A549 (cell line): ENCODE measurements around the gene DNAJB1. TPM values are rescaled to one million over a fixed set of nuclear protein-coding genes. Genes with fewer than 3 reads are reported as not detected.

ENCODE experiments used
- ATAC-seq, 2 experiments: fragments of 200-7000 bp in 1 of 2; fragments of >200 bp in 1 of 2; cut with Nextera tagmentation in 1 of 2; cut with Tn5 transposase in 1 of 2; 3 replicates each; pipeline versions ENCODE4 v1.8.0 to v1.9.1; 2018 to 2020; ENCODE audit warnings: mild to moderate bottlenecking in 1 of 2, moderate library complexity in 1 of 2
- CTCF ChIA-PET: fragments of 300-600 bp; sonication (Branson Sonifier 250); formaldehyde crosslinking; extraction: SDS; loops from one replicate; lab custom pipeline; 2021; ENCODE audit warnings: antibody characterized with exemption, inconsistent platforms; lab: Yijun Ruan, JAX
- POLR2A ChIA-PET: fragments of 350-600 bp; formaldehyde crosslinking; extraction: SDS; loops from one replicate; lab custom pipeline; 2021; ENCODE audit warnings: antibody characterized with exemption, inconsistent platforms; lab: Yijun Ruan, JAX
- DNase-seq, 2 experiments: peaks; one replicate each; pipeline versions ENCODE4 v3.0.0 to v3.0.0-alpha.2; 2011 to 2016; ENCODE audit warnings: low read depth in 1 of 2, low spot score in 1 of 2
- FAIRE-seq: peaks from 2 replicates; lab custom pipeline; 2011; peaks lifted over from hg19 to GRCh38; lab: Jason Lieb, UNC
- H3K27ac ChIP-seq, 2 experiments: fragments of >200 bp; sonication (Bioruptor Twin); formaldehyde crosslinking; 3 replicates each; pipeline ENCODE4 v1.5.1; 2016 to 2017
- H3K4me1 ChIP-seq: fragments of >200 bp; sonication (Bioruptor Twin); formaldehyde crosslinking; 3 replicates; pipeline ENCODE4 v1.6.1; 2016
- H3K4me2 ChIP-seq: fragments of >200 bp; sonication (Bioruptor Twin); formaldehyde crosslinking; 3 replicates; pipeline ENCODE4 v1.6.1; 2016
- H3K4me3 ChIP-seq: fragments of >200 bp; sonication (Bioruptor Twin); formaldehyde crosslinking; 3 replicates; pipeline ENCODE4 v1.5.1; 2016
- H3K9me3 ChIP-seq: fragments of >200 bp; sonication (Bioruptor Twin); formaldehyde crosslinking; 3 replicates; pipeline ENCODE4 v1.6.1; 2016
- HDAC2 ChIP-seq: fragments of 200-600 bp; sonication (generic); IDR thresholded peaks from 2 replicates; pipeline ENCODE4 v1.6.1; 2016
- HES2 ChIP-seq: fragments of >200 bp; sonication (Bioruptor Twin); formaldehyde crosslinking; IDR thresholded peaks from 2 replicates; pipeline ENCODE4 v1.6.1; 2016
- HEYL ChIP-seq: fragments of 250-450 bp; sonication (Bioruptor Pico); IDR thresholded peaks from 2 replicates; pipeline ENCODE4 v1.8.0; 2021; ENCODE audit warnings: mild to moderate bottlenecking, moderate library complexity
- JUN ChIP-seq, 2 experiments: fragments of >200 bp; sonication (Bioruptor Twin); formaldehyde crosslinking; IDR thresholded peaks; 2 replicates in 1 of 2; 3 replicates in 1 of 2; pipeline ENCODE4 v1.6.1; 2016 to 2017
- MAFK ChIP-seq: fragments of 450-650 bp; IDR thresholded peaks from 2 replicates; pipeline ENCODE4 v1.6.1; 2014; ENCODE audit not compliant: partially characterized antibody
- MYC ChIP-seq: IDR thresholded peaks from 2 replicates; pipeline ENCODE4 v1.6.1; 2012; ENCODE audit warnings: mild to moderate bottlenecking, inconsistent platforms, low read length, improper control_type of control experiment, borderline replicate concordance
- NR3C1 ChIP-seq: fragments of >200 bp; sonication (Bioruptor Twin); formaldehyde crosslinking; IDR thresholded peaks from 3 replicates; pipeline ENCODE4 v1.6.1; 2017
- PBX3 ChIP-seq: IDR thresholded peaks from 2 replicates; pipeline ENCODE4 v1.6.1; 2012
- POLR2AphosphoS2 ChIP-seq: conservative IDR thresholded peaks from 2 replicates; pipeline ENCODE4 v1.6.1; 2012; ENCODE audit warnings: low read length, improper control_type of control experiment, inconsistent platforms
- SMC3 ChIP-seq: fragments of >200 bp; sonication (Bioruptor Twin); formaldehyde crosslinking; IDR thresholded peaks from 3 replicates; pipeline ENCODE4 v1.6.1; 2018; ENCODE audit warnings: inconsistent platforms
- WGBS: methylation state at CpG from one replicate; pipeline ENCODE4 v1.1.6; 2017; ENCODE audit errors: missing lambda C conversion rate; 5-methylcytosine and 5-hydroxymethylcytosine counted together
- polyA plus RNA-seq, 4 experiments: library from polyadenylated mRNA; depleted of rRNA in 3 of 4; stranded (reverse); fragments of >200 nt; fragmentation: RNase III in 1 of 4; extraction: RNeasy Plus Mini Kit Qiagen cat#74134 plus additional on column Dnase treatment in 1 of 4; gene quantifications; 2 replicates in 3 of 4; 3 replicates in 1 of 4; pipeline ENCODE4 v1.2.3, GENCODE V29; 2011 to 2017
- TF ChIP-seq, protein P1 (sequence below): fragments of 200-600 bp; sonication (generic); IDR thresholded peaks from 2 replicates; pipeline ENCODE4 v1.6.1; 2016; ENCODE audit warnings: antibody characterized with exemption, mild to moderate bottlenecking, moderate library complexity
- TF ChIP-seq, protein P2 (sequence below): fragments of 250-450 bp; sonication (Bioruptor Pico); IDR thresholded peaks from 2 replicates; pipeline ENCODE4 v1.5.0; 2020; ENCODE audit warnings: low read depth, mild to moderate bottlenecking, moderate library complexity
- TF ChIP-seq, protein P3 (sequence below): IDR thresholded peaks from 2 replicates; pipeline ENCODE4 v1.6.1; 2012; ENCODE audit warnings: low read depth, borderline replicate concordance

The DNAJB1 gene
- polyA plus RNA-seq, 2 of the 4 experiments (the other 2 are of a cell fraction): 124 to 128 TPM

DNA sequence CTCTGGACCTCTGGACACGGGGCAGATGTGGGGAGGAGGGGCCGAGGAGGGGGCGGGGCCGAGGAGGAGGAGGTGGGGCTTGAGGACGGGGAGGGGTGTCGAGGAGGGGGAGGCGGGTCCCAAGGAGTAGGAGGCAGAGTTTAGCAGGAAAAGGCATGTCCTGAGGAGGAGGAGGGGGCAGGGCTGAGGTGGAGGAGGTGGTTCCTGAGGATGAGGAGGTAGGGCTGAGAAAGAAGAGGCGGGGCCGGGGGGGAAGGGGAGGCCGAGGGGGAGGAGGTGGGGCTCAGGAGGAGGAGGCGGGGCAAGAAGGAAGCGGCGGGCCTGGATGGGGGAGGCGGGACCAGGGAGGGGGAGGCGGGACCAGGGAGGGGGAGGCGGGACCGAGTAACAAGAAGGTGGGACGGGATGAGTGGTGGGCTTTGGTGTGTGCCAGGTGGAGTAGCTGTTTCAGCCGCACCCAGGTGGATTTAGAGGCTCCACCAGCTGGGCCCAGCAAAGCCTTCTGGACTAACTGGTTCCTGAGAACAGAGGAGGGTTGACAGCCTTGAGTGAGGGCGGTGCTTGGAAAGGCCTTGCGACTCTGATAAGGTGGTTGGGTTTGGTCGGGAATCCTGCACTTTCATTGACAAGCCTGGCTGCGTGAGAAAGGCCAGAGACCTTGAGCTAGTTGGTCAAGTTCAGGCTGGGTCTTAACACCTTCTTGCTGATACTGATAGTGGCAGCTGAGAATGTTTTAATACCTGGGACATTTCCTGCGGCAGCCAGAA lies 18.9 kb upstream of the DNAJB1 start:
- WGBS: 63% methylated on average over 7 of the region's 24 CpGs
- peak; percentile 88 to 90 for ATAC-seq
- peaks cover 12% of the 10 kb centered on the region; the same call in 2 of the 3 replicates for H3K4me1 ChIP-seq
- POLR2A ChIA-PET: interaction anchor here (2.0 kb wide), 1 partner anchor 19 kb away, joined by 11 read pairs; the partner anchor contains the start of gene DNAJB1
- TF ChIP-seq MAFK: no peak
- TF ChIP-seq SMC3: no peak
- TF ChIP-seq, protein P1, sequence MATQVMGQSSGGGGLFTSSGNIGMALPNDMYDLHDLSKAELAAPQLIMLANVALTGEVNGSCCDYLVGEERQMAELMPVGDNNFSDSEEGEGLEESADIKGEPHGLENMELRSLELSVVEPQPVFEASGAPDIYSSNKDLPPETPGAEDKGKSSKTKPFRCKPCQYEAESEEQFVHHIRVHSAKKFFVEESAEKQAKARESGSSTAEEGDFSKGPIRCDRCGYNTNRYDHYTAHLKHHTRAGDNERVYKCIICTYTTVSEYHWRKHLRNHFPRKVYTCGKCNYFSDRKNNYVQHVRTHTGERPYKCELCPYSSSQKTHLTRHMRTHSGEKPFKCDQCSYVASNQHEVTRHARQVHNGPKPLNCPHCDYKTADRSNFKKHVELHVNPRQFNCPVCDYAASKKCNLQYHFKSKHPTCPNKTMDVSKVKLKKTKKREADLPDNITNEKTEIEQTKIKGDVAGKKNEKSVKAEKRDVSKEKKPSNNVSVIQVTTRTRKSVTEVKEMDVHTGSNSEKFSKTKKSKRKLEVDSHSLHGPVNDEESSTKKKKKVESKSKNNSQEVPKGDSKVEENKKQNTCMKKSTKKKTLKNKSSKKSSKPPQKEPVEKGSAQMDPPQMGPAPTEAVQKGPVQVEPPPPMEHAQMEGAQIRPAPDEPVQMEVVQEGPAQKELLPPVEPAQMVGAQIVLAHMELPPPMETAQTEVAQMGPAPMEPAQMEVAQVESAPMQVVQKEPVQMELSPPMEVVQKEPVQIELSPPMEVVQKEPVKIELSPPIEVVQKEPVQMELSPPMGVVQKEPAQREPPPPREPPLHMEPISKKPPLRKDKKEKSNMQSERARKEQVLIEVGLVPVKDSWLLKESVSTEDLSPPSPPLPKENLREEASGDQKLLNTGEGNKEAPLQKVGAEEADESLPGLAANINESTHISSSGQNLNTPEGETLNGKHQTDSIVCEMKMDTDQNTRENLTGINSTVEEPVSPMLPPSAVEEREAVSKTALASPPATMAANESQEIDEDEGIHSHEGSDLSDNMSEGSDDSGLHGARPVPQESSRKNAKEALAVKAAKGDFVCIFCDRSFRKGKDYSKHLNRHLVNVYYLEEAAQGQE: no peak
- TF ChIP-seq NR3C1: no peak
- CTCF ChIA-PET: interaction anchor here (0.8 to 1.2 kb wide), 3 partner anchors 10 to 31 kb away, joined by 3 to 6 read pairs (median 5); no protein-coding TSS in a partner anchor
- H3K9me3 ChIP-seq: no peaks in the 10 kb centered on the region
- no peak for FAIRE-seq
- H3K4me3 ChIP-seq: no peak overlapping the region
- peak overlapping the region; percentile 45 for H3K4me2 ChIP-seq
- DNase-seq: peak; percentile 51 to 90
- peak overlapping the region in 1 of 2 experiments; percentile 66; a peak in 3 of 6 replicates for H3K27ac ChIP-seq

DNA sequence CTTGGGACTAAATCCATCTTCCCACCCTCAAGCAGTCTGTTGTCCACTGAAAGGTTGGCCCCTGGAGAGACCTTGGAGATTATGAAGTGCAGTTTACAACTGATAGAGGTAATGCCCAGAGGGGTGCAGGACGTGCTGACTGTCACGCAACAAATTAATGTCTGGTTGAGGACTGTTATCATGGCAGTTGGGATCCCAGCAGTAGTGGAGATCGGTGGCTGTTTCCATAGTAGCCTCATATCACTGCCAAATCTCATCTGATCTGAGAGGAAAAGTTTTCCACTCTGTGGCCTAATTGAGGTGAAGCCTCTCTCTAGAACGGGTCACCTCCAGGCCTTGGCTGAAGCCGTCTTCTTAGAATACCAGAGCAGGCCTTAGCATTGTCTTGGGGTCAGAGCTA lies 15.3 kb upstream of the DNAJB1 start:
- POLR2A ChIA-PET: interaction anchor here (1.5 kb wide), 1 partner anchor 15 kb away, joined by 3 read pairs; the partner anchor contains the start of gene DNAJB1
- TF ChIP-seq, protein P2, sequence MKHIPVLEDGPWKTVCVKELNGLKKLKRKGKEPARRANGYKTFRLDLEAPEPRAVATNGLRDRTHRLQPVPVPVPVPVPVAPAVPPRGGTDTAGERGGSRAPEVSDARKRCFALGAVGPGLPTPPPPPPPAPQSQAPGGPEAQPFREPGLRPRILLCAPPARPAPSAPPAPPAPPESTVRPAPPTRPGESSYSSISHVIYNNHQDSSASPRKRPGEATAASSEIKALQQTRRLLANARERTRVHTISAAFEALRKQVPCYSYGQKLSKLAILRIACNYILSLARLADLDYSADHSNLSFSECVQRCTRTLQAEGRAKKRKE (CRISPR knock-in tag): no peak
- TF ChIP-seq PBX3 (no peak), HEYL (CRISPR knock-in tag) (no peak), MYC (no peak), HES2 (no peak), POLR2AphosphoS2 (no peak)
- TF ChIP-seq, protein P3, sequence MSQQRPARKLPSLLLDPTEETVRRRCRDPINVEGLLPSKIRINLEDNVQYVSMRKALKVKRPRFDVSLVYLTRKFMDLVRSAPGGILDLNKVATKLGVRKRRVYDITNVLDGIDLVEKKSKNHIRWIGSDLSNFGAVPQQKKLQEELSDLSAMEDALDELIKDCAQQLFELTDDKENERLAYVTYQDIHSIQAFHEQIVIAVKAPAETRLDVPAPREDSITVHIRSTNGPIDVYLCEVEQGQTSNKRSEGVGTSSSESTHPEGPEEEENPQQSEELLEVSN: no peak
- TF ChIP-seq, all 56 proteins: peak for 0
- no peaks in the 10 kb centered on the region for H3K9me3 ChIP-seq
- no peak overlapping the region for H3K27ac ChIP-seq
- 98% methylated on average over 5 of the region's 5 CpGs for WGBS
- H3K4me3 ChIP-seq: no peak overlapping the region
- H3K4me1 ChIP-seq: peaks cover 22% of the 10 kb centered on the region
- FAIRE-seq: no peak
- CTCF ChIA-PET: interaction anchor here (1.5 kb wide), 1 partner anchor 41 kb away, joined by 3 read pairs; no protein-coding TSS in a partner anchor
- no peak for DNase-seq
- H3K4me2 ChIP-seq: no peak overlapping the region
- no peak for ATAC-seq

DNA sequence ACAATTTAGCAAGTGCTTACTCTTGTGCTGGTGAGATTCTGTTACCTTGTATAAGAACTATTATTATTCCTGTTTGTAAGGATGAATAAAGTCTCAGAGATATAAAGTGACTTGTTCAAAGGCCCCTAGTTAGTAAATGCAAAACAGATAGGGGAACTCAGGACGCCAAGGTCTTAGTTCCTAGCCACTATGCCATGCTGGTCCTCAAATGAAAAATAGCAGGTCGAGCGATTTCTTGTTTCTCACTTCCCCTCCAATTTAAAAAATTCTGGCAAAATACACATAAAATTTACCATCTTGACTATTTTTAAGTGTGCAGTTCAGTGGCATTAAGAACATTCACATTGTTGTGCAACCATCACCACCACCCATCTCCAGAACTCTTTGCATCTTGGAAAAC lies 12.3 kb upstream of the DNAJB1 start:
- FAIRE-seq: no peak
- Histone ChIP-seq H3K4me1 (peaks cover 16% of the 10 kb centered on the region), H3K27ac (peak overlapping the region in 1 of 2 experiments; percentile 89; a peak in 3 of 6 replicates), H3K4me3 (peak overlapping the region; percentile 56), H3K4me2 (peak overlapping the region; percentile 83), H3K9me3 (no peaks in the 10 kb centered on the region)
- CTCF ChIA-PET: no interaction called here
- 72% methylated on average over 3 of the region's 3 CpGs for WGBS
- TF ChIP-seq HDAC2 (no peak), JUN (IDR thresholded peaks at IDR 0.05) (0 out of 5 replicates have a peak, but pooled peaks of 1 of the 2 experiments have one; percentile 8)
- TF ChIP-seq, all 56 proteins: peak for 1
- DNase-seq (no peak), ATAC-seq (no peak)
- POLR2A ChIA-PET: no interaction called here
